HepG2 (cell line): ENCODE measurements around the gene TMEM80. TPM values are rescaled to one million over a fixed set of nuclear protein-coding genes. Genes with fewer than 3 reads are reported as not detected.

Experiments
- FIP1L1 ChIP-seq: fragments of 200-400 bp; formaldehyde crosslinking; IDR thresholded peaks from 2 replicates; pipeline ENCODE4 v1.6.1; 2018; ENCODE audit warnings: low read depth, mild to moderate bottlenecking, low read length, moderate library complexity, borderline replicate concordance; ENCODE audit not compliant: insufficient read depth
- POLR2G ChIP-seq: fragments of 200-400 bp; formaldehyde crosslinking; IDR thresholded peaks from 2 replicates; pipeline ENCODE4 v1.6.1; 2018; ENCODE audit warnings: mild to moderate bottlenecking, low read depth, low read length, moderate library complexity
- PPARG ChIP-seq: conservative IDR thresholded peaks from 2 replicates; pipeline ENCODE4 v1.6.1; 2016; ENCODE audit warnings: missing biosample characterization, missing genetic modification reagents
- TEAD3 ChIP-seq: optimal IDR thresholded peaks from 2 replicates; pipeline ENCODE3; 2016; ENCODE audit warnings: borderline replicate concordance
- ZNF331 ChIP-seq: sonication (generic); formaldehyde crosslinking; IDR thresholded peaks from 2 replicates; pipeline ENCODE4 v1.4.0; 2020; ENCODE audit warnings: missing genetic modification reagents
- ZNF776 ChIP-seq: sonication (generic); formaldehyde crosslinking; IDR thresholded peaks from 2 replicates; pipeline ENCODE4 v1.4.0; 2020; ENCODE audit warnings: mild to moderate bottlenecking, missing genetic modification reagents
- ZSCAN22 ChIP-seq: sonication (generic); formaldehyde crosslinking; IDR thresholded peaks from 2 replicates; pipeline ENCODE4 v1.4.0; 2020; ENCODE audit warnings: mild to moderate bottlenecking, missing genetic modification reagents
- polyA plus RNA-seq, 8 experiments: library from polyadenylated mRNA; depleted of rRNA in 3 of 8; stranded (reverse) in 7 of 8; unstranded in 1 of 8; fragments of >200 nt; fragmentation: Illumina TruSeq in 4 of 8; extraction: Trizol in 4 of 8; gene quantifications; 2 replicates each; pipeline versions ENCODE4 v1.2.1 to v1.2.3, GENCODE V29; 2011 to 2016; ENCODE audit warnings: low read depth in 4 of 8, missing spikeins in 1 of 8, mixed read lengths in 1 of 8; ENCODE audit not compliant: insufficient read depth in 1 of 8
- total RNA-seq, 5 experiments: library from RNA; depleted of rRNA; stranded (reverse); fragments of >200 nt; fragmentation: Illumina TruSeq; extraction: Trizol; gene quantifications; 2 replicates each; pipeline ENCODE4 v1.2.3, GENCODE V29; 2016; ENCODE audit warnings: low read depth in 1 of 5
- TF ChIP-seq, protein P1 (sequence below): sonication (generic); formaldehyde crosslinking; IDR thresholded peaks from 2 replicates; pipeline ENCODE4 v1.4.0; 2020; ENCODE audit warnings: missing genetic modification reagents
- TF ChIP-seq, protein P2 (sequence below), 2 experiments: IDR thresholded peaks; 2 replicates each; pipeline ENCODE4 v1.6.1; 2011 to 2012; ENCODE audit warnings: low read length in 2 of 2, borderline replicate concordance in 1 of 2, low read depth in 1 of 2, mild to moderate bottlenecking in 1 of 2, moderate library complexity in 1 of 2
- TF ChIP-seq, protein P3 (sequence below): sonication (generic); formaldehyde crosslinking; IDR thresholded peaks from 2 replicates; pipeline ENCODE4 v1.5.0; 2020; ENCODE audit warnings: missing genetic modification reagents
- TF ChIP-seq, protein P4 (sequence below): sonication (generic); formaldehyde crosslinking; IDR thresholded peaks from 2 replicates; pipeline ENCODE4 v1.8.1; 2023; ENCODE audit warnings: missing genetic modification reagents, inconsistent platforms, borderline replicate concordance
- TF ChIP-seq, protein P5 (sequence below): sonication (generic); formaldehyde crosslinking; conservative IDR thresholded peaks from 2 replicates; pipeline ENCODE4 v1.4.0; 2020; ENCODE audit warnings: mild to moderate bottlenecking, missing genetic modification reagents, moderate library complexity

Gene TMEM80
- total and polyA plus RNA-seq, 2 of the 13 experiments (the other 11 are each of a cell fraction or from before 2014, with no cell fraction given) = 5.6 to 17.1 TPM

DNA sequence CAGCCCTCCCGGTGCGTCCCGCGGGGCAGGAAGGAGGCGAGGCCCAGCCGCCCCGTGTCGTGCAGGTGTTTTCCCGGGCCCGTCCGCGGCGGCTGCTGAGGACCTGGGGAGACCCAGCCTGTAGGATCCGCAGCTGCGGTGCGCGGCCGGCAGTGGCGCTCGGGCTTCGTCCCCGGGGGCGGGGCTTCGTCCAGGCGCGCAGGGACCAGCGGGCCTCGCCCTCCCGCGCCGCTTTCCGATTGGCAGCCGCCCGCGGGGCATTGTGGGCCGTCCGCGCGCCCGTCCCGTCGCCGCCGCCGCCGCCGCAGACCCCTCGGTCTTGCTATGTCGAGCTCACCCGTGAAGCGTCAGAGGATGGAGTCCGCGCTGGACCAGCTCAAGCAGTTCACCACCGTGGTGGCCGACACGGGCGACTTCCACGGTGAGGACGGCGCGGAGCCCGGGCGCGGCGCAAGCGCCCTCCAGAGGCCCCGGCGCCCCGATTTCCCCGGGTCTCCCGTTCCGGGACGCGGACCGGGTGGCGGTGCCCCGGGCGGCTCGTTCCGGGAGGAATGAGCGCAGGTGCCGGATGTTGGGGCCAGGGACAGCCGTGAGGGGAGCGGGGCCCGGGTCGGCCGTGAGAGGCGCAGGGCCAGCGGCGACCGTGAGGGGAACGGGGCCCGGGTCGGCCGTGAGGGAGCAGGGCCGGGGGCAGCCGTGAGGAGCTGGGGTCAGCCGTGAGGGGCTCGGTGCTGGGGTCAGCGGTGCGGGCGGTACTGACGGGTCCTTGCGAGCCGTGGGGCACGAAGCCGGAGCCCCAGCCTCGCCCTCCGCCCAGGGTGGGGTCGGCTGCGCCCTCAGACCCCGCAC lies 51.8 kb downstream of the TMEM80 start, which contains the start of gene TALDO1 (continued):
- TF ChIP-seq, protein P1, sequence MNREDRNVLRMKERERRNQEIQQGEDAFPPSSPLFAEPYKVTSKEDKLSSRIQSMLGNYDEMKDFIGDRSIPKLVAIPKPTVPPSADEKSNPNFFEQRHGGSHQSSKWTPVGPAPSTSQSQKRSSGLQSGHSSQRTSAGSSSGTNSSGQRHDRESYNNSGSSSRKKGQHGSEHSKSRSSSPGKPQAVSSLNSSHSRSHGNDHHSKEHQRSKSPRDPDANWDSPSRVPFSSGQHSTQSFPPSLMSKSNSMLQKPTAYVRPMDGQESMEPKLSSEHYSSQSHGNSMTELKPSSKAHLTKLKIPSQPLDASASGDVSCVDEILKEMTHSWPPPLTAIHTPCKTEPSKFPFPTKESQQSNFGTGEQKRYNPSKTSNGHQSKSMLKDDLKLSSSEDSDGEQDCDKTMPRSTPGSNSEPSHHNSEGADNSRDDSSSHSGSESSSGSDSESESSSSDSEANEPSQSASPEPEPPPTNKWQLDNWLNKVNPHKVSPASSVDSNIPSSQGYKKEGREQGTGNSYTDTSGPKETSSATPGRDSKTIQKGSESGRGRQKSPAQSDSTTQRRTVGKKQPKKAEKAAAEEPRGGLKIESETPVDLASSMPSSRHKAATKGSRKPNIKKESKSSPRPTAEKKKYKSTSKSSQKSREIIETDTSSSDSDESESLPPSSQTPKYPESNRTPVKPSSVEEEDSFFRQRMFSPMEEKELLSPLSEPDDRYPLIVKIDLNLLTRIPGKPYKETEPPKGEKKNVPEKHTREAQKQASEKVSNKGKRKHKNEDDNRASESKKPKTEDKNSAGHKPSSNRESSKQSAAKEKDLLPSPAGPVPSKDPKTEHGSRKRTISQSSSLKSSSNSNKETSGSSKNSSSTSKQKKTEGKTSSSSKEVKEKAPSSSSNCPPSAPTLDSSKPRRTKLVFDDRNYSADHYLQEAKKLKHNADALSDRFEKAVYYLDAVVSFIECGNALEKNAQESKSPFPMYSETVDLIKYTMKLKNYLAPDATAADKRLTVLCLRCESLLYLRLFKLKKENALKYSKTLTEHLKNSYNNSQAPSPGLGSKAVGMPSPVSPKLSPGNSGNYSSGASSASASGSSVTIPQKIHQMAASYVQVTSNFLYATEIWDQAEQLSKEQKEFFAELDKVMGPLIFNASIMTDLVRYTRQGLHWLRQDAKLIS (CRISPR knock-in tag) = no peak; the same call in 1 of the 2 replicates
- TF ChIP-seq, protein P2, sequence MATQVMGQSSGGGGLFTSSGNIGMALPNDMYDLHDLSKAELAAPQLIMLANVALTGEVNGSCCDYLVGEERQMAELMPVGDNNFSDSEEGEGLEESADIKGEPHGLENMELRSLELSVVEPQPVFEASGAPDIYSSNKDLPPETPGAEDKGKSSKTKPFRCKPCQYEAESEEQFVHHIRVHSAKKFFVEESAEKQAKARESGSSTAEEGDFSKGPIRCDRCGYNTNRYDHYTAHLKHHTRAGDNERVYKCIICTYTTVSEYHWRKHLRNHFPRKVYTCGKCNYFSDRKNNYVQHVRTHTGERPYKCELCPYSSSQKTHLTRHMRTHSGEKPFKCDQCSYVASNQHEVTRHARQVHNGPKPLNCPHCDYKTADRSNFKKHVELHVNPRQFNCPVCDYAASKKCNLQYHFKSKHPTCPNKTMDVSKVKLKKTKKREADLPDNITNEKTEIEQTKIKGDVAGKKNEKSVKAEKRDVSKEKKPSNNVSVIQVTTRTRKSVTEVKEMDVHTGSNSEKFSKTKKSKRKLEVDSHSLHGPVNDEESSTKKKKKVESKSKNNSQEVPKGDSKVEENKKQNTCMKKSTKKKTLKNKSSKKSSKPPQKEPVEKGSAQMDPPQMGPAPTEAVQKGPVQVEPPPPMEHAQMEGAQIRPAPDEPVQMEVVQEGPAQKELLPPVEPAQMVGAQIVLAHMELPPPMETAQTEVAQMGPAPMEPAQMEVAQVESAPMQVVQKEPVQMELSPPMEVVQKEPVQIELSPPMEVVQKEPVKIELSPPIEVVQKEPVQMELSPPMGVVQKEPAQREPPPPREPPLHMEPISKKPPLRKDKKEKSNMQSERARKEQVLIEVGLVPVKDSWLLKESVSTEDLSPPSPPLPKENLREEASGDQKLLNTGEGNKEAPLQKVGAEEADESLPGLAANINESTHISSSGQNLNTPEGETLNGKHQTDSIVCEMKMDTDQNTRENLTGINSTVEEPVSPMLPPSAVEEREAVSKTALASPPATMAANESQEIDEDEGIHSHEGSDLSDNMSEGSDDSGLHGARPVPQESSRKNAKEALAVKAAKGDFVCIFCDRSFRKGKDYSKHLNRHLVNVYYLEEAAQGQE (IDR thresholded peaks at IDR 0.05; ENCODE audit: borderline replicate concordance in 1 of 2, low read depth in 1 of 2, low read length in 2 of 2) = no peak
- TF ChIP-seq ZSCAN22 (CRISPR knock-in tag) (no peak), ZNF331 (CRISPR knock-in tag) (no peak; the same call in 1 of the 2 replicates), ZNF776 (CRISPR knock-in tag) (peak; percentile 95), FIP1L1 (no peak), POLR2G (peak; percentile 63), TEAD3 (CRISPR knock-in tag) (peak; percentile 3), PPARG (CRISPR knock-in tag) (no peak)
- TF ChIP-seq, protein P3, sequence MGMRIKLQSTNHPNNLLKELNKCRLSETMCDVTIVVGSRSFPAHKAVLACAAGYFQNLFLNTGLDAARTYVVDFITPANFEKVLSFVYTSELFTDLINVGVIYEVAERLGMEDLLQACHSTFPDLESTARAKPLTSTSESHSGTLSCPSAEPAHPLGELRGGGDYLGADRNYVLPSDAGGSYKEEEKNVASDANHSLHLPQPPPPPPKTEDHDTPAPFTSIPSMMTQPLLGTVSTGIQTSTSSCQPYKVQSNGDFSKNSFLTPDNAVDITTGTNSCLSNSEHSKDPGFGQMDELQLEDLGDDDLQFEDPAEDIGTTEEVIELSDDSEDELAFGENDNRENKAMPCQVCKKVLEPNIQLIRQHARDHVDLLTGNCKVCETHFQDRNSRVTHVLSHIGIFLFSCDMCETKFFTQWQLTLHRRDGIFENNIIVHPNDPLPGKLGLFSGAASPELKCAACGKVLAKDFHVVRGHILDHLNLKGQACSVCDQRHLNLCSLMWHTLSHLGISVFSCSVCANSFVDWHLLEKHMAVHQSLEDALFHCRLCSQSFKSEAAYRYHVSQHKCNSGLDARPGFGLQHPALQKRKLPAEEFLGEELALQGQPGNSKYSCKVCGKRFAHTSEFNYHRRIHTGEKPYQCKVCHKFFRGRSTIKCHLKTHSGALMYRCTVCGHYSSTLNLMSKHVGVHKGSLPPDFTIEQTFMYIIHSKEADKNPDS (CRISPR knock-in tag) = no peak
- TF ChIP-seq, protein P4, sequence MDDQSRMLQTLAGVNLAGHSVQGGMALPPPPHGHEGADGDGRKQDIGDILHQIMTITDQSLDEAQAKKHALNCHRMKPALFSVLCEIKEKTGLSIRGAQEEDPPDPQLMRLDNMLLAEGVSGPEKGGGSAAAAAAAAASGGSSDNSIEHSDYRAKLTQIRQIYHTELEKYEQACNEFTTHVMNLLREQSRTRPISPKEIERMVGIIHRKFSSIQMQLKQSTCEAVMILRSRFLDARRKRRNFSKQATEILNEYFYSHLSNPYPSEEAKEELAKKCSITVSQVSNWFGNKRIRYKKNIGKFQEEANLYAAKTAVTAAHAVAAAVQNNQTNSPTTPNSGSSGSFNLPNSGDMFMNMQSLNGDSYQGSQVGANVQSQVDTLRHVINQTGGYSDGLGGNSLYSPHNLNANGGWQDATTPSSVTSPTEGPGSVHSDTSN (CRISPR knock-in tag) = no peak; the same call in 1 of the 2 replicates
- TF ChIP-seq, protein P5, sequence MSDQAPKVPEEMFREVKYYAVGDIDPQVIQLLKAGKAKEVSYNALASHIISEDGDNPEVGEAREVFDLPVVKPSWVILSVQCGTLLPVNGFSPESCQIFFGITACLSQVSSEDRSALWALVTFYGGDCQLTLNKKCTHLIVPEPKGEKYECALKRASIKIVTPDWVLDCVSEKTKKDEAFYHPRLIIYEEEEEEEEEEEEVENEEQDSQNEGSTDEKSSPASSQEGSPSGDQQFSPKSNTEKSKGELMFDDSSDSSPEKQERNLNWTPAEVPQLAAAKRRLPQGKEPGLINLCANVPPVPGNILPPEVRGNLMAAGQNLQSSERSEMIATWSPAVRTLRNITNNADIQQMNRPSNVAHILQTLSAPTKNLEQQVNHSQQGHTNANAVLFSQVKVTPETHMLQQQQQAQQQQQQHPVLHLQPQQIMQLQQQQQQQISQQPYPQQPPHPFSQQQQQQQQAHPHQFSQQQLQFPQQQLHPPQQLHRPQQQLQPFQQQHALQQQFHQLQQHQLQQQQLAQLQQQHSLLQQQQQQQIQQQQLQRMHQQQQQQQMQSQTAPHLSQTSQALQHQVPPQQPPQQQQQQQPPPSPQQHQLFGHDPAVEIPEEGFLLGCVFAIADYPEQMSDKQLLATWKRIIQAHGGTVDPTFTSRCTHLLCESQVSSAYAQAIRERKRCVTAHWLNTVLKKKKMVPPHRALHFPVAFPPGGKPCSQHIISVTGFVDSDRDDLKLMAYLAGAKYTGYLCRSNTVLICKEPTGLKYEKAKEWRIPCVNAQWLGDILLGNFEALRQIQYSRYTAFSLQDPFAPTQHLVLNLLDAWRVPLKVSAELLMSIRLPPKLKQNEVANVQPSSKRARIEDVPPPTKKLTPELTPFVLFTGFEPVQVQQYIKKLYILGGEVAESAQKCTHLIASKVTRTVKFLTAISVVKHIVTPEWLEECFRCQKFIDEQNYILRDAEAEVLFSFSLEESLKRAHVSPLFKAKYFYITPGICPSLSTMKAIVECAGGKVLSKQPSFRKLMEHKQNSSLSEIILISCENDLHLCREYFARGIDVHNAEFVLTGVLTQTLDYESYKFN = peak; percentile 43; the same call in 1 of the 2 replicates
